Endodermal cell (in vitro differentiated cells): ENCODE results near the gene OVCH2. TPM values are rescaled to one million over a fixed set of nuclear protein-coding genes. Genes with fewer than 3 reads are reported as not detected.

Experiments
- DNase-seq: peaks from one replicate; pipeline ENCODE4 v3.0.0-alpha.2; 2017
- H3K27ac ChIP-seq: 2 replicates; pipeline ENCODE4 v1.5.1; 2013; ENCODE audit warnings: mild to moderate bottlenecking, low read depth, low read length, moderate library complexity
- H3K27me3 ChIP-seq: 2 replicates; pipeline ENCODE4 v1.6.1; 2013; ENCODE audit warnings: mild to moderate bottlenecking, low read length, moderate library complexity; ENCODE audit not compliant: insufficient read depth, control insufficient read depth, poor library complexity, severe bottlenecking
- H3K36me3 ChIP-seq: 2 replicates; pipeline ENCODE4 v1.7.0; 2013; ENCODE audit warnings: mild to moderate bottlenecking, low read length, moderate library complexity; ENCODE audit not compliant: control insufficient read depth, insufficient read depth
- H3K4me1 ChIP-seq: one replicate; pipeline ENCODE4 v1.7.0; 2013; ENCODE audit warnings: low read length; ENCODE audit not compliant: control insufficient read depth, insufficient read depth
- H3K4me3 ChIP-seq: 2 replicates; pipeline ENCODE4 v1.5.1; 2013; ENCODE audit warnings: mild to moderate bottlenecking, low read length, moderate library complexity
- H3K9ac ChIP-seq: 2 replicates; pipeline ENCODE4 v1.6.1; 2013; ENCODE audit warnings: mild to moderate bottlenecking, low read length, moderate library complexity; ENCODE audit not compliant: poor library complexity, severe bottlenecking; ENCODE audit errors: extremely low read depth
- H3K9me3 ChIP-seq: 2 replicates; pipeline ENCODE4 v1.6.1; 2013; ENCODE audit warnings: mild to moderate bottlenecking, low read length, moderate library complexity; ENCODE audit not compliant: control insufficient read depth
- H3K27ac Mint-ChIP-seq: 2 replicates; pipeline ENCODE4 v1.8.0; 2020; ENCODE audit warnings: mixed read lengths
- H3K27me3 Mint-ChIP-seq: 2 replicates; pipeline ENCODE4 v1.8.0; 2021; ENCODE audit warnings: mild to moderate bottlenecking, mixed read lengths; ENCODE audit not compliant: insufficient read depth
- H3K36me3 Mint-ChIP-seq: 2 replicates; pipeline ENCODE4 v1.8.0; 2020; ENCODE audit warnings: low read depth, mixed read lengths
- H3K4me1 Mint-ChIP-seq: 2 replicates; pipeline ENCODE4 v1.8.0; 2020; ENCODE audit warnings: mixed read lengths
- H3K4me3 Mint-ChIP-seq: 2 replicates; pipeline ENCODE4 v1.8.0; 2020; ENCODE audit warnings: mild to moderate bottlenecking, moderate library complexity, mixed read lengths
- H3K9me3 Mint-ChIP-seq: 2 replicates; pipeline ENCODE4 v1.8.0; 2020; ENCODE audit warnings: mild to moderate bottlenecking, mixed read lengths
- WGBS, 2 experiments: methylation state at CpG; one replicate each; pipeline versions ENCODE4 v1.1.5 to v1.1.7; 2013; ENCODE audit warnings: missing lambda C conversion rate in 2 of 2, mixed read lengths in 1 of 2; ENCODE audit not compliant: insufficient coverage in 1 of 2, insufficient read length in 1 of 2; 5-methylcytosine and 5-hydroxymethylcytosine counted together
- total RNA-seq, 2 donors: library from RNA; stranded (reverse); fragmentation: NEBNext Ultra II Directional in 1 of 2; extraction: Animal tissue kit (Norgen Biotek cat#: 25700) in 1 of 2; gene quantifications; 2 replicates in 1 of 2; 3 replicates in 1 of 2; pipeline ENCODE4 v1.2.1, GENCODE V29; 2021
- TF ChIP-seq, protein P1 (sequence below): fragments of 200-600 bp; sonication (generic); conservative IDR thresholded peaks from 2 replicates; pipeline ENCODE4 v1.5.0; 2021; ENCODE audit warnings: antibody characterized with exemption, mild to moderate bottlenecking

OVCH2 gene
- total RNA-seq, 2 donors from 2014 or later: 8.2 to 30.1 TPM

DNA sequence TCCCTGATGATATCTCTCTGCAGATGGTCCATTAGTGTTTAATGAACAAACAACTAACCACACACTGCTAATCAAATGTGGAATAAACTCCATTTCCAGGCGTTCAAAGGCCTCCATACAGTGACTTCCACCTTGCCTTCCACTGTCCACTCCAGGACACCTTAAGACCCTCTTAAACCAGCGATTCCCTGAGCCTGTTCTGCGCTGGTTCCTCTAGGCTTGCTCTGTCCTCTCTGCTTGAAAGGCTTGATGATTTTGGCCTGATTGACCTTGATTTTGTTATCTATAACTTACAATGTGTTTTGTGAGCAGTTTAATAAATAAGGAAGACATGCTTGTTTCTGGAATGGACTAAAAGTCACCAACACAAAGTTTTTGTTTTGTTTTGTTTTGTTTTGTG, 12.0 kb downstream of the OVCH2 start:
- TF ChIP-seq, protein P1, sequence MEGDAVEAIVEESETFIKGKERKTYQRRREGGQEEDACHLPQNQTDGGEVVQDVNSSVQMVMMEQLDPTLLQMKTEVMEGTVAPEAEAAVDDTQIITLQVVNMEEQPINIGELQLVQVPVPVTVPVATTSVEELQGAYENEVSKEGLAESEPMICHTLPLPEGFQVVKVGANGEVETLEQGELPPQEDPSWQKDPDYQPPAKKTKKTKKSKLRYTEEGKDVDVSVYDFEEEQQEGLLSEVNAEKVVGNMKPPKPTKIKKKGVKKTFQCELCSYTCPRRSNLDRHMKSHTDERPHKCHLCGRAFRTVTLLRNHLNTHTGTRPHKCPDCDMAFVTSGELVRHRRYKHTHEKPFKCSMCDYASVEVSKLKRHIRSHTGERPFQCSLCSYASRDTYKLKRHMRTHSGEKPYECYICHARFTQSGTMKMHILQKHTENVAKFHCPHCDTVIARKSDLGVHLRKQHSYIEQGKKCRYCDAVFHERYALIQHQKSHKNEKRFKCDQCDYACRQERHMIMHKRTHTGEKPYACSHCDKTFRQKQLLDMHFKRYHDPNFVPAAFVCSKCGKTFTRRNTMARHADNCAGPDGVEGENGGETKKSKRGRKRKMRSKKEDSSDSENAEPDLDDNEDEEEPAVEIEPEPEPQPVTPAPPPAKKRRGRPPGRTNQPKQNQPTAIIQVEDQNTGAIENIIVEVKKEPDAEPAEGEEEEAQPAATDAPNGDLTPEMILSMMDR: no peak
- H3K4me3 Mint-ChIP-seq: no peak overlapping the region
- H3K9me3 Mint-ChIP-seq: no peaks in the 10 kb centered on the region
- H3K9ac ChIP-seq: no peak overlapping the region
- 56 to 95% methylated on average over 1 to 3 of the region's 3 CpGs for WGBS, 2 experiments
- H3K27ac ChIP-seq: no peak overlapping the region
- DNase-seq: no peak
- H3K36me3 Mint-ChIP-seq: peaks cover 23% of the 10 kb centered on the region
- no peaks in the 10 kb centered on the region for H3K27me3 ChIP-seq
- H3K4me1 Mint-ChIP-seq: peaks cover 30% of the 10 kb centered on the region
- no peak overlapping the region for H3K27ac Mint-ChIP-seq
- peaks cover 4% of the 10 kb centered on the region for H3K9me3 ChIP-seq
- no peaks in the 10 kb centered on the region for H3K27me3 Mint-ChIP-seq
- H3K36me3 ChIP-seq: peaks cover 46% of the 10 kb centered on the region
- H3K4me1 ChIP-seq: peaks cover 17% of the 10 kb centered on the region
- H3K4me3 ChIP-seq: no peak overlapping the region

GRCh38 chr11:7692426-7692825, 13.9 kb downstream of the OVCH2 start:
- 97 to 100% methylated on average over 3 of the region's 3 CpGs for WGBS, 2 experiments
- Mint-ChIP-seq H3K4me1 (peaks cover 28% of the 10 kb centered on the region), H3K27ac (no peak overlapping the region), H3K9me3 (no peaks in the 10 kb centered on the region), H3K4me3 (no peak overlapping the region), H3K36me3 (peaks cover 23% of the 10 kb centered on the region), H3K27me3 (no peaks in the 10 kb centered on the region)
- TF ChIP-seq, protein P1: no peak
- Histone ChIP-seq H3K9ac (no peak overlapping the region), H3K36me3 (peaks cover 51% of the 10 kb centered on the region), H3K4me1 (peaks cover 17% of the 10 kb centered on the region), H3K9me3 (peaks cover 4% of the 10 kb centered on the region), H3K27me3 (no peaks in the 10 kb centered on the region), H3K27ac (no peak overlapping the region), H3K4me3 (no peak overlapping the region)
- DNase-seq: no peak

DNA sequence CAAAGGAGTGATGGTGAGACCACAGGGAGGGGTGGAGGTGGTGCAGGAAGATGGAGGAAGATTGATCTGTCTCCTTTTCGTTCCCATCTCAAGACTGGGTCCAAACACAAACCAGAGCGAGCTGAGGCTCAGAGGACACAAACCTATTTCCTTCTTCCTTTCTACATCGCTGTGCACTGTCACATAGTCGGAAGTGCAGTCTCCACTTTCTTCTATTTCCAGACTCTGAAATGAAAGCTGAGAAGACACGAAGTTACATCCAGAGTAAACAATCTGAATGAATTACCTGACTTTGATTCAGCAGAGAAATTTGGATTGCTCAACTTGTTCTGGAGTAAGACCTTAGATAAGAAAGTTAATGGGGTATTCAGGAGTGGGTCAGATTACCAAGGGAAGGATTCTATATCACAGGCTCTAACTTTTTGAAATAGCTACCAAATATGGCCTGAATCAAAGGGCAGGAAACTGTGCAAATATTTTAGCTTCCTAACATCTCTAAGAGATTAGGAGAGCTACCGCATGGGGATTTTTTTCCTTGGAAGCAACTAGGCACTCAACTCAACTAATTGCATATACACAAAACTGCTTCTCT, 14.4 kb downstream of the OVCH2 start:
- no peaks in the 10 kb centered on the region for H3K9me3 Mint-ChIP-seq
- WGBS, 2 experiments: 90 to 91% methylated on average over 6 of the region's 6 CpGs
- peaks cover 23% of the 10 kb centered on the region for H3K36me3 Mint-ChIP-seq
- Histone ChIP-seq H3K9me3 (peaks cover 4% of the 10 kb centered on the region), H3K36me3 (peaks cover 51% of the 10 kb centered on the region), H3K9ac (no peak overlapping the region), H3K27me3 (no peaks in the 10 kb centered on the region), H3K27ac (no peak overlapping the region), H3K4me3 (no peak overlapping the region), H3K4me1 (peaks cover 17% of the 10 kb centered on the region)
- no peaks in the 10 kb centered on the region for H3K27me3 Mint-ChIP-seq
- DNase-seq: no peak
- H3K4me1 Mint-ChIP-seq: peaks cover 30% of the 10 kb centered on the region
- no peak overlapping the region for H3K27ac Mint-ChIP-seq
- TF ChIP-seq, protein P1: no peak
- no peak overlapping the region for H3K4me3 Mint-ChIP-seq
